Hepatocyte (in vitro differentiated cells): ENCODE measurements around the gene BAIAP3. TPM values are rescaled to one million over a fixed set of nuclear protein-coding genes. Genes with fewer than 3 reads are reported as not detected.

ENCODE experiments used
- DNase-seq: peaks from one replicate; pipeline ENCODE4 v3.0.0-alpha.2; 2016; ENCODE audit warnings: low spot score
- H2AFZ ChIP-seq: fragments of 200-600 bp; sonication (generic); 2 replicates; pipeline ENCODE4 v1.6.0; 2016; ENCODE audit warnings: antibody characterized with exemption, mild to moderate bottlenecking
- H3K27ac ChIP-seq: fragments of 200-600 bp; sonication (generic); 2 replicates; pipeline ENCODE4 v1.5.1; 2016; ENCODE audit warnings: mild to moderate bottlenecking
- H3K27me3 ChIP-seq: fragments of 200-600 bp; sonication (generic); 2 replicates; pipeline ENCODE4 v1.6.1; 2016
- H3K36me3 ChIP-seq: fragments of 200-600 bp; sonication (generic); replicated peaks from 2 replicates; pipeline ENCODE4 v1.5.1; 2016; ENCODE audit warnings: low read depth; ENCODE audit not compliant: insufficient read depth
- H3K4me1 ChIP-seq: fragments of 200-600 bp; sonication (generic); 2 replicates; pipeline ENCODE4 v1.5.1; 2016; ENCODE audit warnings: mild to moderate bottlenecking, moderate library complexity; ENCODE audit not compliant: insufficient read depth
- H3K4me2 ChIP-seq: fragments of 200-600 bp; sonication (generic); 2 replicates; pipeline ENCODE4 v1.6.0; 2016
- H3K4me3 ChIP-seq: fragments of 200-600 bp; sonication (generic); 2 replicates; pipeline ENCODE4 v1.5.1; 2016; ENCODE audit warnings: mild to moderate bottlenecking
- H3K79me2 ChIP-seq: fragments of 200-600 bp; sonication (generic); 2 replicates; pipeline ENCODE4 v1.6.0; 2017; ENCODE audit warnings: mild to moderate bottlenecking
- H3K9me2 ChIP-seq: fragments of 200-600 bp; sonication (generic); replicated peaks from 2 replicates; pipeline ENCODE4 v1.6.0; 2017; ENCODE audit warnings: mild to moderate bottlenecking; ENCODE audit not compliant: insufficient read depth
- H3K9me3 ChIP-seq: fragments of 200-600 bp; sonication (generic); 2 replicates; pipeline ENCODE4 v1.5.1; 2016; ENCODE audit warnings: low read depth, mild to moderate bottlenecking
- H4K20me1 ChIP-seq: fragments of 200-600 bp; sonication (generic); 2 replicates; pipeline ENCODE4 v1.6.0; 2016; ENCODE audit warnings: mild to moderate bottlenecking; ENCODE audit not compliant: insufficient read depth, poor library complexity, severe bottlenecking
- EZH2 ChIP-seq: fragments of 200-600 bp; sonication (generic); IDR thresholded peaks from 2 replicates; pipeline ENCODE4 v1.6.1; 2016; ENCODE audit warnings: antibody characterized with exemption, mild to moderate bottlenecking, borderline replicate concordance
- EZH2phosphoT487 ChIP-seq: fragments of 200-600 bp; sonication (generic); IDR thresholded peaks from one replicate; pipeline ENCODE4 v1.6.1; 2018; ENCODE audit warnings: antibody characterized with exemption, mild to moderate bottlenecking, low read depth, moderate library complexity; ENCODE audit not compliant: unreplicated experiment, severe bottlenecking
- WGBS: methylation state at CpG from one replicate; pipeline ENCODE4 v1.1.6; 2016; ENCODE audit warnings: low lambda C conversion rate; ENCODE audit errors: missing lambda C conversion rate; 5-methylcytosine and 5-hydroxymethylcytosine counted together
- polyA plus RNA-seq: library from polyadenylated mRNA; unstranded; fragments of >200 nt; fragmentation: Nextera tagmentation; extraction: Ambion mirVana; gene quantifications from 2 replicates; pipeline ENCODE4 v1.2.1, GENCODE V29; 2016
- total RNA-seq: library from RNA; depleted of rRNA; stranded (reverse); fragments of >200 nt; gene quantifications from 2 replicates; pipeline ENCODE4 v1.2.3, GENCODE V29; 2014
- TF ChIP-seq, protein P1 (sequence below): fragments of 200-600 bp; sonication (generic); IDR thresholded peaks from 2 replicates; pipeline ENCODE4 v1.5.1; 2016; ENCODE audit warnings: antibody characterized with exemption, mild to moderate bottlenecking; ENCODE audit not compliant: poor library complexity

Gene BAIAP3
- total and polyA plus RNA-seq, 2 experiments from 2014 or later: 2.4 to 3.0 TPM

DNA sequence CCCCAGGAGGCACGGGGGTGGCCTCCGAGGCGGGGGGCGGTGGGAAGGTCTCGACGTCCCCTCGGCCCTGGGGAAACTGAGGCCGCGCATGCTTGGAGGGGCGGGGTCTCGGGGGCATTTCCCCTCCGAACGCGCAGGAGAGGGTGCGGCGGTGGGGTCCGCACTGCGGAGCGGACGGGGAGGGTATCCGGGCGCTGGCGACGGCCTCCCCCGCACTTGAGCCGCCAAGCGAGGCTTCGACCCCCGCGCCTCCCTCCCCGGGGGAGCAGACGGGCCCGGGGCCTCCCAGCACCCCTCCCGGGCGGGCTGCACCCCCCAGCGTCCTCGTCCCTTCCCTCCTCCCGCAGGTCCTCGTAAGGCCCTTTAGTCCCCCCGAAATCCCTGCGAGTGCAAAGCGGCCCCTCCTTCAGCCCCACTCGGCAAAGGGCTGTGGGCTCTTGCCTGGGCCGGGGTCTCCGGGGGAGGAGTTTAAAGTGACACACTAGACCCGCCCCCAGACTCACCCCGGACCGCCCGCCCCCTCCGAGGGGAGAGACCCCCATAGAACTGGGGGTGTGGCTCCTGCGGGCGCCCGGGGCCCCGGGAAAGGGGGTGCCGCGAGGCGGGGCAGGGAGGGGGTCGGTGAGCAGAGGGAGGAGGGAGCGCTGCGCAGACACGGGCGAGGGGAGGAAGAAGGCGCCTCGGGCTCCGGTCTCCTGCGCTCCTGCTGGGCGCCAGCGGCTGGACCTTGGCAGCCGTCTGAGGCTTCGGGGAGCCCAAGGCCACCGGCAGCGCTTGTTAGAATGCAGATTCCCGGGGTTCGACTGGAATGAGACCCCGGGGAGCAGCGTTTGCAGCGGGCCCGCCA lies 632 bp downstream of the BAIAP3 start:
- H3K79me2 ChIP-seq: no peaks in the 10 kb centered on the region
- WGBS: 4% methylated on average over 8 of the region's 78 CpGs
- TF ChIP-seq, protein P1, sequence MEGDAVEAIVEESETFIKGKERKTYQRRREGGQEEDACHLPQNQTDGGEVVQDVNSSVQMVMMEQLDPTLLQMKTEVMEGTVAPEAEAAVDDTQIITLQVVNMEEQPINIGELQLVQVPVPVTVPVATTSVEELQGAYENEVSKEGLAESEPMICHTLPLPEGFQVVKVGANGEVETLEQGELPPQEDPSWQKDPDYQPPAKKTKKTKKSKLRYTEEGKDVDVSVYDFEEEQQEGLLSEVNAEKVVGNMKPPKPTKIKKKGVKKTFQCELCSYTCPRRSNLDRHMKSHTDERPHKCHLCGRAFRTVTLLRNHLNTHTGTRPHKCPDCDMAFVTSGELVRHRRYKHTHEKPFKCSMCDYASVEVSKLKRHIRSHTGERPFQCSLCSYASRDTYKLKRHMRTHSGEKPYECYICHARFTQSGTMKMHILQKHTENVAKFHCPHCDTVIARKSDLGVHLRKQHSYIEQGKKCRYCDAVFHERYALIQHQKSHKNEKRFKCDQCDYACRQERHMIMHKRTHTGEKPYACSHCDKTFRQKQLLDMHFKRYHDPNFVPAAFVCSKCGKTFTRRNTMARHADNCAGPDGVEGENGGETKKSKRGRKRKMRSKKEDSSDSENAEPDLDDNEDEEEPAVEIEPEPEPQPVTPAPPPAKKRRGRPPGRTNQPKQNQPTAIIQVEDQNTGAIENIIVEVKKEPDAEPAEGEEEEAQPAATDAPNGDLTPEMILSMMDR: no peak
- TF ChIP-seq EZH2phosphoT487: peak; percentile 74
- no peak overlapping the region for H2AFZ ChIP-seq
- H3K27me3 ChIP-seq: peaks cover 56% of the 10 kb centered on the region
- H3K9me3 ChIP-seq: no peaks in the 10 kb centered on the region
- peaks cover 25% of the 10 kb centered on the region for H3K4me1 ChIP-seq
- DNase-seq: no peak
- no peaks in the 10 kb centered on the region for H4K20me1 ChIP-seq
- no peak overlapping the region for H3K27ac ChIP-seq
- H3K36me3 ChIP-seq: no peaks in the 10 kb centered on the region
- H3K4me3 ChIP-seq: peak overlapping the region; percentile 13
- no peaks in the 10 kb centered on the region for H3K9me2 ChIP-seq
- peak overlapping the region; percentile 78 for H3K4me2 ChIP-seq

DNA sequence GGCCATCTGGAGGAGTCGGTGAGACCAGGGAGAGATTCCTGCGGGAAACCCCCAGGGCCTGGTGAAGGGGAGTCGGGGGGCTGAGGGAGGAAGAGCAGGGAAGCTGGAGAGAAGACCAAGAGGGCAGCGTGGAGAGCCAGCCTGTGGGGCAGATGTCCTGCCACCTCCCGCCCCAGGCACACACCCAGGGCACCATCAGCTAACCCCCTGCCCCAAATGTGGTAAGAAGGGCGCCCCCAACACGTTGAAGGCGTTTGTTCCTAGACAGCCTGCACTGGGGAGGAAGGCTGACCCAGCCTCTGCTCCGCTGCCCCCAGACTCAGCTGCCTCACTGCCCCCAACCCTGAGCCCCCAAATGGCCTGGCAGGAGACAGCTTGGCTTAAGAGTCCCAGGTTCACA lies 1.3 kb downstream of the BAIAP3 start:
- H3K27ac ChIP-seq: no peak overlapping the region

DNA sequence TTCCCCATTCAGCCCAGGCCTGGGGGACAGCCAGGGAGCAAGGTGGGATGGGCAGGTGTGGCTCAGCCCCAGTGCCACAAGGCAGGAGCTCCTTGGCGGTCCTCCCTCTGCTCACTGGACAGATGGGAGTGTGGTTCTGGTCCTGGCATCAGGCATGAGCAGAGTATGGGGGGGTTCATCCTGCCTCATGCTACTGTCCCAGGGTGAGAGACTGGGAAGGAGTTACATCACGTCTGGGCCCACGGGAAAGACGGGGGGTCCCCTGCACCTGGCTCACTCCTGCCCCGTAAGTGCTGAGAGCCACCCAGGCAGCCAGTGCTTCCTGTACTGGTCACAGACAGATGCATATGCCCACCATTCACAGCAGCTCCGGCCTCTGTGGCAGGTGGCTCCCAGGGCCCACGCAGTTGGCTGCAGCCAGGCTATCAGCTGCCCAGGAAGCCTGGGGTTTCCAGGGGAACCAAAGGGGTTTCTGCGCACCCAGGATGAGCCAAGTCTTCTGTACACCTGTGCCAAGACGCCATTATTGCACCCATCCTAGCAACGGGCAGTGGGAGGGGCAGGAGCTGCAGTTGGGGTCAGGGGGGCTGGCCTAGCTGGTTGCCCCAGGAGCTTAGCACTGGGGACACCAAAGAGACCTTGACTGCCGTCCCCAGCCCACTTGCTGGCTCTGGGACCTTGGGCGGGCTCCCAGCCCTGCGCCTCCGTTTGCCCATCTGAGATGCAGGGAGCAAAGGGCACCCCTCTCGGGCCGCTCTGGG lies 1.9 kb downstream of the BAIAP3 start:
- Histone ChIP-seq H3K27ac (no peak overlapping the region), H3K9me3 (no peaks in the 10 kb centered on the region)

More for the DNA sequence above, 1.3 kb downstream of the BAIAP3 start:
- DNase-seq: no peak
- H3K36me3 ChIP-seq: no peaks in the 10 kb centered on the region
- WGBS: 54% methylated on average over 6 of the region's 9 CpGs
- no peaks in the 10 kb centered on the region for H4K20me1 ChIP-seq
- no peaks in the 10 kb centered on the region for H3K79me2 ChIP-seq
- peak overlapping the region; percentile 78 for H3K4me2 ChIP-seq
- peaks cover 25% of the 10 kb centered on the region for H3K4me1 ChIP-seq
- H2AFZ ChIP-seq: no peak overlapping the region
- H3K9me3 ChIP-seq: no peaks in the 10 kb centered on the region
- TF ChIP-seq EZH2 (no peak), EZH2phosphoT487 (no peak)
- TF ChIP-seq, protein P1: no peak
- H3K4me3 ChIP-seq: no peak overlapping the region
- peaks cover 56% of the 10 kb centered on the region for H3K27me3 ChIP-seq
- no peaks in the 10 kb centered on the region for H3K9me2 ChIP-seq

More for the DNA sequence above, 1.9 kb downstream of the BAIAP3 start:
- H3K4me2 ChIP-seq: no peak overlapping the region
- H2AFZ ChIP-seq: no peak overlapping the region
- peaks cover 25% of the 10 kb centered on the region for H3K4me1 ChIP-seq
- H3K79me2 ChIP-seq: no peaks in the 10 kb centered on the region
- H4K20me1 ChIP-seq: no peaks in the 10 kb centered on the region
- peaks cover 56% of the 10 kb centered on the region for H3K27me3 ChIP-seq
- H3K9me2 ChIP-seq: no peaks in the 10 kb centered on the region
- no peak for TF ChIP-seq EZH2
- TF ChIP-seq, protein P1: no peak
- TF ChIP-seq EZH2phosphoT487: no peak
- DNase-seq: no peak
- 74% methylated on average over 14 of the region's 16 CpGs for WGBS
- H3K36me3 ChIP-seq: no peaks in the 10 kb centered on the region
- H3K4me3 ChIP-seq: no peak overlapping the region
